Measurements from ENCODE around the gene CD37.

CD37 gene

DNA sequence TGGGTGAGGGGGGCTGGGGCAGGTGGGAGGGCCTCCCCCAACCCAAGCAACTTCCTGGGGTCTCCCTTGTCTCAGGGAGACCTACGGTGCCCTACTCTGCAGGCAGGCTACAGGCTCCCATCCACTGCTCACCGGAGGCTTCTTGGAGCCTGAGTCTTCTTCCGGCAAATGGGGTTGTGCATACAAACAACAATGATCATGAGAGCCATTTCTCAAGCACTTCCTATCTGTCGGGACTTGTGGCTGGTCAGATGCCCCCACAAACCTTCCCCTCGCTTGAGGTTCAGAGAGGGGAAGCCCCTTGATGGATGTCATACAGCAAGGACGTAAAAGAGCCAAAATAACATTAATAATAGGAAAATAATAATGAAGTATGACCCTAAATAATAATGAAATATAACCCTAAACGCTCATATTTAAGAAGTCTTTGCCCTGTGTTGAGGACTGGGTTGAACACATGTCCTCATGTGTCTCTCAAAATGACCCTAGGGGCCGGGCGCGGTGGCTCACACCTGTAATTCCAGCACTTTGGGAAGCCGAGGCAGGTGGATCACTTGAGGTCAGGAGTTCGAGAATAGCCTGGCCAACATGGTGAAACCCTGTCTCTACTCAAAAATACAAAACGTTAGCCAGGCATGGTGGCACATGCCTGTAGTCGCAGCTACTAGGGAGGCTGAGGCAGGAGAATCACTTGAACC is 727 bp downstream of the CD37 start:
- Histone ChIP-seq H3K4me2 (ENCODE audit: low read length) (peak overlapping the region; percentile 100), H2AFZ (ENCODE audit: low read depth, low read length) (no peak overlapping the region), H3K27ac (ENCODE audit: low read length) (peak overlapping the region; percentile 99), H3K9ac (ENCODE audit: low read length) (peak overlapping the region; percentile 99), H3K4me1 (ENCODE audit: low read length) (peaks cover 90% of the 10 kb centered on the region), H3K27me3 (ENCODE audit: low read depth, low read length) (no peaks in the 10 kb centered on the region), H4K20me1 (ENCODE audit: insufficient read depth, low read length) (peaks cover 36% of the 10 kb centered on the region), H3K4me3 (ENCODE audit: low read length) (peak overlapping the region; percentile 90), H3K9me3 (ENCODE audit: insufficient read depth, low read length) (no peaks in the 10 kb centered on the region), H3K79me2 (ENCODE audit: low read length) (peaks cover 58% of the 10 kb centered on the region), H3K36me3 (replicated peaks; ENCODE audit: low read depth, low read length) (peaks cover 51% of the 10 kb centered on the region)
- TF ChIP-seq EZH2phosphoT487 (IDR thresholded peaks at IDR 0.05; ENCODE audit: low read depth) (no peak), CTCF (IDR thresholded peaks at IDR 0.05; ENCODE audit: low read depth, low read length) (no peak)

- Histone ChIP-seq H3K79me2 (ENCODE audit: low read length) (peaks cover 56% of the 10 kb centered on the region), H3K9ac (ENCODE audit: low read length) (peak overlapping the region; percentile 99), H3K4me2 (ENCODE audit: low read length) (peak overlapping the region; percentile 100), H4K20me1 (ENCODE audit: insufficient read depth, low read length) (peaks cover 40% of the 10 kb centered on the region), H3K27ac (ENCODE audit: low read length) (peak overlapping the region; percentile 99), H3K4me1 (ENCODE audit: low read length) (peaks cover 90% of the 10 kb centered on the region), H3K9me3 (ENCODE audit: insufficient read depth, low read length) (no peaks in the 10 kb centered on the region), H2AFZ (ENCODE audit: low read depth, low read length) (no peak overlapping the region), H3K27me3 (ENCODE audit: low read depth, low read length) (no peaks in the 10 kb centered on the region), H3K4me3 (ENCODE audit: low read length) (peak overlapping the region; percentile 90), H3K36me3 (replicated peaks; ENCODE audit: low read depth, low read length) (peaks cover 59% of the 10 kb centered on the region)
- TF ChIP-seq CTCF (IDR thresholded peaks at IDR 0.05; ENCODE audit: low read depth, low read length) (no peak), EZH2phosphoT487 (IDR thresholded peaks at IDR 0.05; ENCODE audit: low read depth) (no peak)
Measured at GRCh38 chr19:49336482-49337266, 1.5 kb downstream of the CD37 start.

GRCh38 chr19:49337267-49338022 is 2.2 kb downstream of the CD37 start:
- Histone ChIP-seq H3K9ac (ENCODE audit: low read length) (peak overlapping the region; percentile 99), H2AFZ (ENCODE audit: low read depth, low read length) (no peak overlapping the region), H3K9me3 (ENCODE audit: insufficient read depth, low read length) (no peaks in the 10 kb centered on the region), H4K20me1 (ENCODE audit: insufficient read depth, low read length) (peaks cover 40% of the 10 kb centered on the region), H3K27ac (ENCODE audit: low read length) (peak overlapping the region; percentile 99), H3K36me3 (replicated peaks; ENCODE audit: low read depth, low read length) (peaks cover 60% of the 10 kb centered on the region), H3K4me3 (ENCODE audit: low read length) (peak overlapping the region; percentile 90), H3K27me3 (ENCODE audit: low read depth, low read length) (no peaks in the 10 kb centered on the region), H3K79me2 (ENCODE audit: low read length) (peaks cover 49% of the 10 kb centered on the region), H3K4me2 (ENCODE audit: low read length) (peak overlapping the region; percentile 100), H3K4me1 (ENCODE audit: low read length) (peaks cover 88% of the 10 kb centered on the region)
- TF ChIP-seq CTCF (IDR thresholded peaks at IDR 0.05; ENCODE audit: low read depth, low read length): no peak
- TF ChIP-seq EZH2phosphoT487 (IDR thresholded peaks at IDR 0.05; ENCODE audit: low read depth): no peak

Measured in OCI-LY3 (cell line).